ENCODE measurements around the gene FAM240A.

Gene FAM240A

DNA sequence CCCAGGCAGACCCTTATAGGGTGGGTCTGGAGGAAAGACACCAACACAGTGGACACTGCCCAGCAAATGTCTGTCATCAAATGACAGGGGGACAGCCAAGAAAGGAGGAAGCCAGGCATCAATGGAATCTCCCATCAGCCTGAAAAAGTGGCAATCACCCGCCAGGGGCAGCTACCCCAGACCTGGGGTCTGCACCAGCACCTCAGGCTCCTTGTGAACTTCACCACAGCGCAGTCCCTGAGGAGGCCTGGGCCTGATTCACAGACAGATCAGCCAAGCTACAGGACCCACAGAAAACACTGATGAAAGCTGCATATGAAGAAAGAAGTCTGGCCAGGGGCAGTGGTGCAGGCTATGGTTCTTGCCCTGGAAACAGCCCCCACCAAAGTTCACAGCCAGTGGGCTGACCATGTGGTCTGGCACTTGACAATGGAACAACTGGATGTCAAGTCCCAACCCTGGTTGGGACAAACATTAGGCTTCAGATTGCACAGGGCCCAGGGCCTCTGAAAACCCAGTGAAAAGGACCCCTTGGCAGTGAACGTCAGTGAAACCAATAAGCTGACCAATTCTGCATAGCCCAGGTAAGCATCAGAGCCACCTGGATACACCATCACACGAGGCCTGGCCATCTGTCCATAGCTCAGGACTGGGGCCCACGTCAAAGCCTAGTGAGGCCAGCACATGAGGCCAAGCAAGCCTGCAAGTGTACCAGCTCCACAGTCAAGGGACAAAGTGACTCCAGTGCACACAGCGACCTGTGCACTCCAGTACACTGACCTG lies 52.1 kb downstream of the FAM240A start:
- TF ChIP-seq, protein P1, sequence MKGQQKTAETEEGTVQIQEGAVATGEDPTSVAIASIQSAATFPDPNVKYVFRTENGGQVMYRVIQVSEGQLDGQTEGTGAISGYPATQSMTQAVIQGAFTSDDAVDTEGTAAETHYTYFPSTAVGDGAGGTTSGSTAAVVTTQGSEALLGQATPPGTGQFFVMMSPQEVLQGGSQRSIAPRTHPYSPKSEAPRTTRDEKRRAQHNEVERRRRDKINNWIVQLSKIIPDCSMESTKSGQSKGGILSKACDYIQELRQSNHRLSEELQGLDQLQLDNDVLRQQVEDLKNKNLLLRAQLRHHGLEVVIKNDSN (IDR thresholded peaks at IDR 0.05): no peak
- no peak for TF ChIP-seq TCF12 (IDR thresholded peaks at IDR 0.05; ENCODE audit: low read depth)
- TF ChIP-seq REST (IDR thresholded peaks at IDR 0.05; ENCODE audit: low read depth): no peak
- TF ChIP-seq RAD21 (IDR thresholded peaks at IDR 0.05; ENCODE audit: low read depth): no peak
- no peak for TF ChIP-seq NFIC (IDR thresholded peaks at IDR 0.05)
- TF ChIP-seq ZBTB7A (IDR thresholded peaks at IDR 0.05; ENCODE audit: low read depth): no peak
- TF ChIP-seq EGR1 (IDR thresholded peaks at IDR 0.05): no peak

- TF ChIP-seq CREB1 (IDR thresholded peaks at IDR 0.05; ENCODE audit: low read depth) (no peak), RAD21 (IDR thresholded peaks at IDR 0.05; ENCODE audit: low read depth) (no peak), TCF12 (IDR thresholded peaks at IDR 0.05; ENCODE audit: low read depth) (no peak), EP300 (IDR thresholded peaks at IDR 0.05; ENCODE audit: borderline replicate concordance) (no peak), TAF1 (IDR thresholded peaks at IDR 0.05; ENCODE audit: low read depth) (no peak), TEAD4 (IDR thresholded peaks at IDR 0.05) (no peak), REST (IDR thresholded peaks at IDR 0.05; ENCODE audit: low read depth) (no peak)
- TF ChIP-seq, protein P1 (IDR thresholded peaks at IDR 0.05): no peak
These were observed 52.8 kb downstream of the FAM240A start for GRCh38 chr3:46664971-46665762.

- TF ChIP-seq YY1 (IDR thresholded peaks at IDR 0.05; ENCODE audit: low read depth) (no peak), CEBPB (IDR thresholded peaks at IDR 0.05) (no peak), NFIC (IDR thresholded peaks at IDR 0.05) (no peak), REST (IDR thresholded peaks at IDR 0.05; ENCODE audit: low read depth) (no peak), TCF12 (IDR thresholded peaks at IDR 0.05; ENCODE audit: low read depth) (no peak), TEAD4 (IDR thresholded peaks at IDR 0.05) (no peak), EGR1 (IDR thresholded peaks at IDR 0.05) (no peak), EP300 (IDR thresholded peaks at IDR 0.05; ENCODE audit: borderline replicate concordance) (no peak), CREB1 (IDR thresholded peaks at IDR 0.05; ENCODE audit: low read depth) (no peak), ZBTB7A (IDR thresholded peaks at IDR 0.05; ENCODE audit: low read depth) (no peak), TAF1 (IDR thresholded peaks at IDR 0.05; ENCODE audit: low read depth) (no peak), FOXM1 (IDR thresholded peaks at IDR 0.05; ENCODE audit: borderline replicate concordance, low read depth) (no peak), RAD21 (IDR thresholded peaks at IDR 0.05; ENCODE audit: low read depth) (no peak)
- TF ChIP-seq, protein P1 (IDR thresholded peaks at IDR 0.05): no peak
- TF ChIP-seq, protein P2, sequence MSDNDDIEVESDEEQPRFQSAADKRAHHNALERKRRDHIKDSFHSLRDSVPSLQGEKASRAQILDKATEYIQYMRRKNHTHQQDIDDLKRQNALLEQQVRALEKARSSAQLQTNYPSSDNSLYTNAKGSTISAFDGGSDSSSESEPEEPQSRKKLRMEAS (IDR thresholded peaks at IDR 0.05): no peak
These were observed 53.6 kb downstream of the FAM240A start for GRCh38 chr3:46665763-46666452.
